ENCODE results near the gene NRXN3.

Gene NRXN3

GRCh38 chr14:79137836-79138235, 967.7 kb downstream of the NRXN3 start:
- DNase-seq (ENCODE audit: low read depth): no peak

DNA sequence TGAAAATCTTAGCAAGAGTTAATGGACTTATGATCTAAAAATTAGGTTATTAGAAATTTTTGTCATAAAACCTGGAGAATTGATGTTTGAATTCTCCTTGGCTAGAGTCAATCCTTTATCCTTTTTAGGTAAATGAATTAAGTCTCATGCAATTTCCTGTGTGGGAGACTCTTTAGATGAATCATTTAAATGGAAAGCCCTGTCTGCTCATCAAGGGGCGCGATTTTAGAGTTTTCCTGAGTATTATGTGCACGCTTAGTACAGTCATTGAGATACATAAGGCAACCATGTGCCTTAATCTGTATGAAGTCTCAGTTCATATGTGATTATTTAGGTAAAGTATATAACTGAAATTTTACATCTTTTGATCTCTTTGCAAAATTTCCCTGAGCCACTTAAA, 974.7 kb downstream of the NRXN3 start:
- DNase-seq (ENCODE audit: low read depth): no peak

DNA sequence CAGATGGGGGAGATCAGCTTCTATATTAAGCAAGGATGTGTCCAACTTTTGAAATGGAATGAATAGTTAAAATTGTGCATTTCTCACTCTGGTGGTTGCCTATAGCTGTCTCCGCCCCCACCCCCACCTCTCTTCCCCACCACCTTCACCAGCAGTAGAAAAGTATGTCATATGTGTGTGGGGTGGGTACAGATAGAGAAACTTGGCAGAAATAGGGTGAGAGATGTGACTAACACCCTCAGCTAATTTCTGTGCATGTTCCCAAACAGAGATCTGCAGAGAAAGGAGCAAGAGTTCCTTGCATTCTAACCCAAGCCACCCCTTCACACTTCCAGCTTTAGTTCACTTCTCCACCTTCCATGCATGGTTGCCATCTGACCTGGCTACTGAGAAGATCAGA, 980.1 kb downstream of the NRXN3 start:
- no peak for DNase-seq (ENCODE audit: low read depth)

- no peak for DNase-seq (ENCODE audit: low read depth)
Measured at GRCh38 chr14:79157369-79157768, 987.2 kb downstream of the NRXN3 start.

GRCh38 chr14:79161571-79161970, 991.4 kb downstream of the NRXN3 start:
- DNase-seq (ENCODE audit: low read depth): no peak

- DNase-seq (ENCODE audit: low read depth): no peak
Measured at GRCh38 chr14:79162833-79163232, 992.7 kb downstream of the NRXN3 start.

DNA sequence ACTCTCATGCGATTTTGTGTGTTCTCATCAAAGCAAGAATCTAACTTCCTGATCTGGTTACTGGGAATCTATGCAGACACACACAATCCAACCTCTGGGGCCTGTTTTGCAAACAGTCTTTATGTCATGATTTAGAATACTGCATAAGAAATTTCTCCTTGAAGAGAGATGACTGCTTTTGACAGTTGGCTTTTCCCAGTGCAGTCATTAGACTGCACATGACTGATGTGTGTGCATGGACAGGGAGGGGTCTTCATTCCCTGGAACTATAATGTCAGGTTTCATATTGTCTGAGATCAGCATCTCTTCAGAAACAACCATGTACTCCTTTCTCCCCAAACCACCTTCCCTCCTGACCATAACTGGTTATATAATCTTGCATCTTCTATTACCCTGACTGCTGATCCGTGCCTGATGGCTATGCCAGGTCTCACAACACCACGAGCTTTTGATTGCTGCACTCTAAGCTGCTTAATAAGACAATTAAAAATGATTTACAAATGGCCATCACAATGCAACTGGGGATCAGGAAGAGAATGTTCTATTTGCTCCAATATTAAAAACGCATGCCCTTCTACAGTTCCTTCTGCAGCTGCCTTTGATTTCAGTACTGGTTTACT, 995.4 kb downstream of the NRXN3 start:
- no peak for DNase-seq (ENCODE audit: low read depth)

DNA sequence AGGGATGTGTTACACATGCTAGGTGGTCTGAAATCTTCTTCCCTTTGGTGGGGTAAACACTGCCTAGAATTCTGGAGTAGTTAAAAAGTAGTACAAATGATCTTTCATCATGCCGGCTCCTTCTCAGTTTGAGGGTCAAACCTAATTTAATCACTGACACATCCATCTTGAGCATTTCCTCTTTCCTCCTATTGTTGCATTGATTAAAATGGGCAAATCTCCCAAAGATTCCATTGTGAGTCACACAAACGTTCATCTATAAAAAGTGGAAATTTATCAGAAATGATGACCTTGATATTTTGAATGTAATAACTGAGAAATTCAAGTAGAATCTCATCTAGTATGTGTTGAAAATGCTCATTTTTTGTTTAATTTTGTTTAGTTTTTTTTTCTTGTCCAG, 996.0 kb downstream of the NRXN3 start:
- no peak for DNase-seq (ENCODE audit: low read depth)

DNA sequence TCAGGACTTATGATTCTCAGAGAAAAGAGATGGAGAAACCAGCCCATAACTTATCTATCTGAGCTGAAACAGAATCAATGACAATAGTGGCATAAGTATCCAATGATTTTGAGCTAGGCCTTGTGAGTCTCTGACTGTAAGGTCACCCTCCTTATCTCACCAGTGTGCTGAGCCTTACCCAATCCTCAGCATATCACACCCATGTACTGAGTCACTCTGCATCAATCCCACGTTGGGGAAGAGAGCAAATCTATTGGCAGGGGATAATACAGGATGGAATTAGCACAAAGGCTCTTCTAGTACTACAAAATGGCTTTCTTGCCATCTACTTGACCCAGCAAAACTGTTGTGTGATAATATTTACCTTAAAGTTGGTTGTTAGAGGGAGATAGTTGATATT, 997.8 kb downstream of the NRXN3 start:
- no peak for DNase-seq (ENCODE audit: low read depth)

GRCh38 chr14:79175671-79176070, 1005.5 kb downstream of the NRXN3 start:
- no peak for DNase-seq (ENCODE audit: low read depth)

DNA sequence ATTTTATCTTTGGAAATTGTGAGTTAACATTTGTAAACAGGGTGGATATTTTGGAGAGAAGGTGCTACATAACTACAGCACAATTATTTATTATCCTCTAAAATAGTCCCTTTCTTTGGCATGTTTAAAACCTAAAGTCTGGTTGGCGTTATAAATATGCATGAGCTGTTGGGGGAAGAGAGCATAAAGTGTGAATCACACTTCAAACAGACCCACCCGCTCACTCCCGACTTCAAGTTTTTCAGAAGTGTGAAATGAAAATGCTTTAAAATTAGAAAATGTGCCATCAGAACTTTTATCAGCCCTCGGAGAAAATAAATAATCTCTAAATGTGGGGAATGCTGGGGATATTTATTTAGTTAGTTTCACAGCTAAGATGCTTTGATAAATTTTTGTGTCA, 1006.9 kb downstream of the NRXN3 start:
- no peak for DNase-seq (ENCODE audit: low read depth)

GRCh38 chr14:79178719-79179118, 1008.5 kb downstream of the NRXN3 start:
- DNase-seq (ENCODE audit: low read depth): no peak

DNA sequence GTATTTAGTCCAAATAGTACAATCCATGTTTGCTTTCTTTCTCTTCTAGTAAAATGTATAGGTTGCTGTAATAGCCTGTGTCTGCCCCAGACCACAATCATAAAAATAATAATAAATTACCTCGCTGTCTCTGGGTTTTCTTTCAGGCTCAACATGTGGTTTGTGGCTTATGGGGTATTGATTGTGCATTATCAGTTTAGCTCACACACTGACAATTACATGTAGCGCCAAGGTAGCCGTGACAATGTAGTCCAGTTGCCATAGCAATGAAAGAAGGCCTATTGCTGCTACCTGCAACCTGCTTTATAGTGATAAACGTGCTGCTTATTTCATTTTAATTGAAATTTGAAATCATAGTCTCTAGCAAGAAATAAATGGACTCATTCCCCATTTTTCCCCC, 1009.8 kb downstream of the NRXN3 start:
- no peak for DNase-seq (ENCODE audit: low read depth)

GRCh38 chr14:79180656-79181055, 1010.5 kb downstream of the NRXN3 start:
- no peak for DNase-seq (ENCODE audit: low read depth)

DNA sequence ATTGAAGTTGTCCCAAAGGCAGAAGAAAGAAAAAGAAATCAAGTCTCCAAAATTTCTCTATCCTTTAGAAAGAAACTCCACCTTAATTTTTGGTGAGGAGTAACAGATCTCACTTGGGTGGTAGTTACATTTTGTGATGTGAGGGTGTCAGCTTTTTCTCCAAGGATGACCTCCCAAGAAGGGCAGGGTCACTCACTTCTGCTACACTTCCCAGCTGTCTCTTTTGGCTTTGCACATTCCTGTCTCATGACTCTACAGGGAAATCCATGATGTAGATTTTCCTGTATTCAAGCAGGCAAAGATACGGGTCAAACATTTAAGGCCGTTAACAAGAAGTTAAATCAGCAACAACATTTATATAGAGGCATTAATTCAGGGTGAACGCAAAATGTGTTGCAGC, 1016.4 kb downstream of the NRXN3 start:
- no peak for DNase-seq (ENCODE audit: low read depth)

DNA sequence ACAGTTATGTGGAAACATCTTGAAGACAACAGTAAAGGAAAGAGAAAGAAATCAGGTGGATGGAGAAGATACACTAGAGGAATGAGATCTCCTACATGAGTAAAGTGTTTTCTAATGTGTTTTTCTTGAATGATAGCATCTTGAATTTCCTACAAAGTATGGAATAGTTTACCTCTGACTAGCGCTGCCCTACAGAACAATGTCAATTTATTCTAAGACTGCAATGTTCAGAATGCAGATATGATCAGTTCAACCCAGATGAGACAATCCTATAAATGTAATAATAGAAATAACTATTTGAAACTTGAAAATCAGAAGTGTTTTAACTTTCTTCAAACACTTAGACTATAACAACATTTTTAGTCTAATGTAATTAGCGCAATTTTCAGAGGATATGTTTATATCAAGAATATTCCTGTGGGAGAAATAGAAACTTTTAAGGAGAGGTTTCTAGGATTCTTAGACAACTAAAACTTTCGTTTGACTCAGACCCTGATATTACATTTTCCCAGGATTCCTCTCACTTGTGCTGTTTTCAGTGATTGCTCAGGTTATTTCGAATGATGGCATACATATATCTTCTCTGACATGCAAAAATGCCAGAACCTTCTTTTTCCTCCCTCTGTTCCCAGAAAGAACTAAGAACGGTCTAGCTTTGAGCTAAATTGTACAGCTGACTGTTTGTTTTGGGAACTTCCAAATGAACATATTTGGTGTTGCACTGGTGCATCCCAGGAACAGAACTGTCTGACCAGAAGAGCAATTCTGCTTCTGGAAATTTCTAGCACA, 1023.7 kb downstream of the NRXN3 start:
- DNase-seq (ENCODE audit: low read depth): no peak

DNA sequence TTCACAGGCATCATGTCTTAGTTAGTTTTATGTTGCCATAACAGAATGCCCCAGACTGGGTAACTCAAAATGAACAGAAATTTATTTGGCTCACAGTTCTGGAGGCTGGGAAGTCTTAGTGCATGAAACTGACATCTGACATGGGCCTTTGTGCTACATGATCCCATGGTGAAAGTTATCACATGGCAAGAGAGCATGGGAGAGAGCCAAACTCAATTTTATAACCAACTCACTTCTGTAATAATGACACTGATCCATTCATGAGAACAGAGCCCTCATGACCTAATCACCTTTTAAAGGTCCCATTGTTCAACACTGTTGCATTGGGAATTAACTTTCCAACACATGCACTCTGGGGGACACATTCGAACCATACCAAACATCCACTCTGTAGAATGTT, 1026.0 kb downstream of the NRXN3 start:
- DNase-seq (ENCODE audit: low read depth): no peak

- DNase-seq (ENCODE audit: low read depth): no peak
Measured at GRCh38 chr14:79197516-79197915, 1027.3 kb downstream of the NRXN3 start.

DNA sequence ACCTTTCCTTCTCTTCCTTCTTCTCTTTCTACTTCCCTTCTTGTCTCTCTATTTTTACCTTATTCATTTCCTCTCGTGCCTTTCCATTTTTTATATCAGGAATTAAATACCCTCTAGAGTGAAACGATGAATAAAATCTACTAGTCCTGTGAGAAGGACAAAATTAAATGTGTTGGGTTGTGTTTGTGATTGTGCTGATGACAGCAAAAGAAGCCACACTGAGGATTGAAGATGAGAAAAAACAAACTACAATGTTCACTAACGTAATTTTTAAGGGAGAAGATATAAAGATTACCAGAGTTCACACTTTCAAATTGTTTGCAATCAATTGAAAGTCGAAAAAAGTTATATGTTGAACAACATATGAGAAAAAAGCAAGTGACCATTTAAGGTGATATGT, 1029.0 kb downstream of the NRXN3 start:
- no peak for DNase-seq (ENCODE audit: low read depth)

DNA sequence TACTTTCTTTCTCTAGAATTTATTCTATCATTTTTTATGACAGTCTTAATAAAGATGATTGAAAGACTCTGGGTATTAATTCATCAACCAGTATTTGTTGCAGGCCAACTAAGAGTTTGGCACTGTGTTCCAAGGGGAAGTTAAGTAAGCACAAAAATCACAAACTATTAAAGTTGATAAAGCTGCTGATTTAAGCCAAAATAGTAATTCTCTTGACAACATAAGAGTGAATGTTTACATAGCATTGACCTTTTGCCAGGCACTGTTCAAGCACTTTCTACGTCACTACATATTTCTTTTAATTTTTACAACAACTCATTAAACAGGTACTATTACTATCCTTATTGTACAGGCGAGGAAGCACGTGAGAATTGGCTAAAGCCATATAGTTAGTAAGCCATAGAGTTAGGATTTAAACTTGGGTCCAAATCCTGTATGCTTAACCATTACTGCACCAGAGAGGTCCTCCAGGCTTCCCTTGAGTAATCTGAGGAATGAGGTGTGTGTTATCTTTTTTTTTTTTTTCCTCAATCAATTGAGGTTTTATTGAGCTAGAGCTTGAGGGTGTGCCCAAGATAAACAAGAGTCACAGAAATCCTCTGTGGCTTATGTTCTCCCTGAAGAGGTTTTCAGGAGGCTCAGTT, 1031.5 kb downstream of the NRXN3 start:
- no peak for DNase-seq (ENCODE audit: low read depth)

DNA sequence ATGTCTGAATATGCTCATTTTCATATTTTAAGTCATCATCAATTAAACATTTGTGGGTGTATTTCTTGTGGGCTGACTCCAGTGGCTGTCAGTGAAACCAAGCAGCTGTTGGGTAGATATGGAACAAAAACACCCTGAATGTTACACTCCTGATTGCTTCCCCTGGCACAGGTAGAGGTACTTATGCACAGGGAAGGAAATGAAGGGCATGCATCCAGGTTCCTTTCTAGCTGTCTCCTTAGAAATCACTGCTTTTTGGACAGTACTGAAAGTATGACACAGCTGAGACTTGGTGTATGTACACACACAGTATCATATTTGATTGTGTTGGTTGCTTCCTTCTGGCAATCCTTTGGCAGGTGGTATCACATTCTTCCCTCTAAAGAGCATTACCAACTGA, 1034.4 kb downstream of the NRXN3 start:
- DNase-seq (ENCODE audit: low read depth): no peak

GRCh38 chr14:79209418-79209817, 1039.2 kb downstream of the NRXN3 start:
- DNase-seq (ENCODE audit: low read depth): no peak

DNA sequence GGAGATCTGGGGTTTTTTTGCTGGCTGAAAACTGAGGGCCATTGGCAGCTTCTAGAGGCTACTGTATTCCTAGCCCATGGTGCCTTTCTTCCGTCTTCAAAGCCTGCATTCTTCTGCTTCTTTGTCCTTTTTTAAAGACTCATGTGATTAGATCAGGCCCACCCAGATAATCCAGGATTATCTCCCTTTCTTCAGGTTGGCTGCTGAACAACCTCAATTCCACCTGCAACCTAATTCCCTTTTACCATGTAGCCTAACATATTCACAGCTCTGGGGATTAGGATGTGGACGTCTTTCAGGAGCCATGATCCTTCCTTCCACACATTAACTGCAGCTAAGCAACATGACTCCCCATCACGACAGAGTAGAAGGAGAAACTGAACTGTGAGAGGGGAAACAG, 1055.6 kb downstream of the NRXN3 start:
- DNase-seq (ENCODE audit: low read depth): no peak

Data from stimulated activated CD8-positive, alpha-beta memory T cell treated with anti-CD3 and anti-CD28 coated beads, Interleukin-4, amount 100 ng/mL, for 24 hours (primary cell).